ENCODE data around the gene ENG. TPM values are rescaled to one million over a fixed set of nuclear protein-coding genes. Genes with fewer than 3 reads are reported as not detected.

ENG gene
- total RNA-seq, 1 experiment from 2014 or later: 25.1 TPM

GRCh38 chr9:127890053-127890452 lies 35.6 kb upstream of the ENG start:
- TF ChIP-seq SIN3A (IDR thresholded peaks at IDR 0.05; ENCODE audit: borderline replicate concordance, insufficient read depth, low read depth, low read length) (no peak), POLR2AphosphoS5 (IDR thresholded peaks at IDR 0.05; ENCODE audit: low read depth, low read length) (no peak), CTCF (IDR thresholded peaks at IDR 0.05) (no peak), TCF7L2 (IDR thresholded peaks at IDR 0.05; ENCODE audit: low read depth, low read length) (no peak), REST (IDR thresholded peaks at IDR 0.05; ENCODE audit: insufficient read depth in 1 of 2, low read depth in 2 of 2, low read length in 1 of 2) (no peak)
- Histone ChIP-seq H3K36me3 (ENCODE audit: control insufficient read depth, insufficient read depth, low read length) (peaks cover 7% of the 10 kb centered on the region; the same call in 1 of the 2 replicates), H3K27ac (ENCODE audit: low read length) (no peak overlapping the region), H3K4me3 (ENCODE audit: low read depth in 2 of 2, low read length in 2 of 2) (no peak overlapping the region), H3K4me1 (ENCODE audit: control insufficient read depth, insufficient read depth, low read length) (peaks cover 13% of the 10 kb centered on the region), H3K27me3 (ENCODE audit: control insufficient read depth, insufficient read depth, low read length) (no peaks in the 10 kb centered on the region), H3K9me3 (ENCODE audit: control insufficient read depth, insufficient read depth, low read depth, low read length) (no peaks in the 10 kb centered on the region; the same call in 1 of the 2 replicates)
- in situ Hi-C loops (cut with HindIII; ENCODE audit: low pct_unique_long_range_greater_than_20kb, low sequenced_read_pairs): no loop called here
- ChIA-PET CTCF (no interaction called here), POLR2A (interaction anchor here (0.5 kb wide), 1 partner anchor 73 kb away, joined by 3 read pairs; no protein-coding TSS in a partner anchor)
- no peak for ATAC-seq
- DNase-seq (ENCODE audit: low read depth, low spot score): no peak
- intact Hi-C loops (cut with micrococcal nuclease; ENCODE audit: unreplicated experiment): no loop called here
- BruUV-seq (replicated peaks): no TSS peak

GRCh38 chr9:127887792-127888191 lies 33.3 kb upstream of the ENG start:
- in situ Hi-C loops (cut with HindIII; ENCODE audit: low pct_unique_long_range_greater_than_20kb, low sequenced_read_pairs): no loop called here
- Histone ChIP-seq H3K27me3 (ENCODE audit: control insufficient read depth, insufficient read depth, low read length) (no peaks in the 10 kb centered on the region), H3K4me3 (ENCODE audit: low read depth in 2 of 2, low read length in 2 of 2) (no peak overlapping the region), H3K4me1 (ENCODE audit: control insufficient read depth, insufficient read depth, low read length) (peaks cover 26% of the 10 kb centered on the region), H3K27ac (ENCODE audit: low read length) (no peak overlapping the region), H3K36me3 (ENCODE audit: control insufficient read depth, insufficient read depth, low read length) (no peaks in the 10 kb centered on the region), H3K9me3 (ENCODE audit: control insufficient read depth, insufficient read depth, low read depth, low read length) (no peaks in the 10 kb centered on the region)
- peak; percentile 65 for ATAC-seq
- no peak for DNase-seq (ENCODE audit: low read depth, low spot score)
- POLR2A ChIA-PET: no interaction called here
- intact Hi-C loops (cut with micrococcal nuclease; ENCODE audit: unreplicated experiment): no loop called here
- BruUV-seq (replicated peaks): no TSS peak
- CTCF ChIA-PET: interaction anchor here (0.6 kb wide), 1 partner anchor 95 kb away, joined by 3 read pairs; no protein-coding TSS in a partner anchor
- TF ChIP-seq REST (IDR thresholded peaks at IDR 0.05; ENCODE audit: insufficient read depth in 1 of 2, low read depth in 2 of 2, low read length in 1 of 2): no peak
- TF ChIP-seq TCF7L2 (IDR thresholded peaks at IDR 0.05; ENCODE audit: low read depth, low read length): no peak
- no peak for TF ChIP-seq CTCF (IDR thresholded peaks at IDR 0.05)
- no peak for TF ChIP-seq SIN3A (IDR thresholded peaks at IDR 0.05; ENCODE audit: borderline replicate concordance, insufficient read depth, low read depth, low read length)
- TF ChIP-seq POLR2AphosphoS5 (IDR thresholded peaks at IDR 0.05; ENCODE audit: low read depth, low read length): no peak
